Body of pancreas (tissue), 4 donors: ENCODE data around the gene MMP3.
"Not testable (repeated sequence)": the region's sequence is repeated elsewhere in the genome, so short reads cannot be mapped to it uniquely, and the experiment has no call there.

ENCODE experiments used
- POLR2A ChIP-seq, 3 donors: fragments of 450-650 bp; IDR thresholded peaks; one replicate each; pipeline ENCODE4 v1.6.1; 2016; ENCODE audit warnings: antibody characterized with exemption in 3 of 3, mild to moderate bottlenecking in 2 of 3
- TF ChIP-seq, protein P1 (sequence below), 7 experiments: fragments of 450-650 bp in 4 of 7; fragments of 200-600 bp in 3 of 7; sonication (generic) in 3 of 7; IDR thresholded peaks; one replicate each; pipeline ENCODE4 v1.5.1; 2016 to 2019; ENCODE audit warnings: antibody characterized with exemption in 7 of 7

DNA sequence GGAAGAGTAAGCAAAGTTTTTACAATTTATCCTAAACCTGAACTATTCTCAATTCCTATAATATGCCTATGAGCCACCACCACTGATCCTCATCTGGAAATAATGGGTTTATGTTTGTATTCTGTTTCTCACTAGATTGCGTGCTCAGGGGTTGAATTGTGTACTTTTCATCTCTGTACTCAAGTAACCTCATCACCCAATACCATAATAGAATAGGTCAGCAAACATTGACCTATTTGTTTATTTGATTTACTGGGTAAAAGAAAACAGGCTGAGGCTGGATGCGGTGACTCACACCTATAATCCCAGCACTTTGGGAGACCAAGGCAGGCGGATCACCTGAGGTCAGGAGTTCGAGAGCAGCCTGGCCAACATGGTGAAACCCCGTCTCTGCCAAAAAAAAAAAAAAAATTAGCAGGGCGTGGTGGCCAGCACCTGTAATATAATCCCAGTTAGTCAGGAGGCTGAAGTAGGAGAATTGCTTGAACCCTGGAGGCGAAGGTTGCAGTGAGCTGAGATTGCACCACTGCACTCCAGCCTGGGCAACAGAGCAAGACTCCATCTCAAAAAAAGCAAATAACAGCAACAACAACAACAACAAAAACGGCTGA, 26.1 kb upstream of the MMP3 start:
- TF ChIP-seq, protein P1, sequence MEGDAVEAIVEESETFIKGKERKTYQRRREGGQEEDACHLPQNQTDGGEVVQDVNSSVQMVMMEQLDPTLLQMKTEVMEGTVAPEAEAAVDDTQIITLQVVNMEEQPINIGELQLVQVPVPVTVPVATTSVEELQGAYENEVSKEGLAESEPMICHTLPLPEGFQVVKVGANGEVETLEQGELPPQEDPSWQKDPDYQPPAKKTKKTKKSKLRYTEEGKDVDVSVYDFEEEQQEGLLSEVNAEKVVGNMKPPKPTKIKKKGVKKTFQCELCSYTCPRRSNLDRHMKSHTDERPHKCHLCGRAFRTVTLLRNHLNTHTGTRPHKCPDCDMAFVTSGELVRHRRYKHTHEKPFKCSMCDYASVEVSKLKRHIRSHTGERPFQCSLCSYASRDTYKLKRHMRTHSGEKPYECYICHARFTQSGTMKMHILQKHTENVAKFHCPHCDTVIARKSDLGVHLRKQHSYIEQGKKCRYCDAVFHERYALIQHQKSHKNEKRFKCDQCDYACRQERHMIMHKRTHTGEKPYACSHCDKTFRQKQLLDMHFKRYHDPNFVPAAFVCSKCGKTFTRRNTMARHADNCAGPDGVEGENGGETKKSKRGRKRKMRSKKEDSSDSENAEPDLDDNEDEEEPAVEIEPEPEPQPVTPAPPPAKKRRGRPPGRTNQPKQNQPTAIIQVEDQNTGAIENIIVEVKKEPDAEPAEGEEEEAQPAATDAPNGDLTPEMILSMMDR (IDR thresholded peaks at IDR 0.05) = not testable (repeated sequence)
- not testable (repeated sequence) for TF ChIP-seq POLR2A (IDR thresholded peaks at IDR 0.05)
